ENCODE measurements around the gene CASZ1.

CASZ1 gene

GRCh38 chr1:10624256-10625050 lies 172.0 kb downstream of the CASZ1 start:
- DNase-seq (ENCODE audit: low spot score), result no peak

GRCh38 chr1:10623686-10624145 lies 172.7 kb downstream of the CASZ1 start:
- no peak for DNase-seq (ENCODE audit: low spot score)

- DNase-seq (ENCODE audit: low spot score), result no peak
Observed at GRCh38 chr1:10622910-10623685, 173.3 kb downstream of the CASZ1 start.

GRCh38 chr1:10621906-10622305 lies 174.5 kb downstream of the CASZ1 start:
- no peak for DNase-seq (ENCODE audit: low spot score)

GRCh38 chr1:10620776-10621175 lies 175.7 kb downstream of the CASZ1 start:
- DNase-seq (ENCODE audit: low spot score), result no peak

- no peak for DNase-seq (ENCODE audit: low spot score)
Observed at GRCh38 chr1:10617931-10618885, 178.2 kb downstream of the CASZ1 start.

GRCh38 chr1:10617318-10617717 lies 179.1 kb downstream of the CASZ1 start:
- no peak for DNase-seq (ENCODE audit: low spot score)

- no peak for DNase-seq (ENCODE audit: low spot score)
Observed at GRCh38 chr1:10616696-10617095, 179.8 kb downstream of the CASZ1 start.

GRCh38 chr1:10615932-10616671 lies 180.3 kb downstream of the CASZ1 start:
- DNase-seq (ENCODE audit: low spot score), result no peak

- DNase-seq (ENCODE audit: low spot score), result no peak
Observed at GRCh38 chr1:10615332-10615731, 181.1 kb downstream of the CASZ1 start.

GRCh38 chr1:10614377-10615225 lies 181.8 kb downstream of the CASZ1 start:
- no peak for DNase-seq (ENCODE audit: low spot score)

GRCh38 chr1:10613861-10614260 lies 182.6 kb downstream of the CASZ1 start:
- DNase-seq (ENCODE audit: low spot score), result no peak

GRCh38 chr1:10613340-10613739 lies 183.1 kb downstream of the CASZ1 start:
- no peak for DNase-seq (ENCODE audit: low spot score)

GRCh38 chr1:10612436-10613160 lies 183.8 kb downstream of the CASZ1 start:
- no peak for DNase-seq (ENCODE audit: low spot score)

- DNase-seq (ENCODE audit: low spot score), result no peak
Observed at GRCh38 chr1:10610901-10611600, 185.4 kb downstream of the CASZ1 start.

GRCh38 chr1:10608690-10609089 lies 187.8 kb downstream of the CASZ1 start:
- DNase-seq (ENCODE audit: low spot score), result no peak

GRCh38 chr1:10607228-10607627 lies 189.2 kb downstream of the CASZ1 start:
- DNase-seq (ENCODE audit: low spot score), result no peak

- DNase-seq (ENCODE audit: low spot score), result no peak
Observed at GRCh38 chr1:10606064-10606463, 190.4 kb downstream of the CASZ1 start.

- no peak for DNase-seq (ENCODE audit: low spot score)
Observed at GRCh38 chr1:10604966-10605365, 191.5 kb downstream of the CASZ1 start.

Data from hematopoietic multipotent progenitor cell treated with erythropoietin and hydrocortisone succinate and interleukin-3 and kit ligand, for 17 days (in vitro differentiated cells).